ENCODE results near the gene ZNF576.
"Not testable (repeated sequence)": the region's sequence is repeated elsewhere in the genome, so short reads cannot be mapped to it uniquely, and the experiment has no call there.

ZNF576 gene

GRCh38 chr19:43595999-43596841, at the start of gene ZNF576, which contains the start of gene IRGQ:
TSS of gene ZNF576 (plus strand) at chr19:43596595. CDS start at chr19:43597109, 514 bp downstream.
TSS of gene IRGQ (minus strand) at chr19:43596134. CDS start at chr19:43595338, 796 bp downstream.
- DNase-seq (ENCODE audit: extremely low read depth in 1 of 2, low read depth in 1 of 2) = peak; percentile 99 to 100

- not testable (repeated sequence) for DNase-seq (ENCODE audit: extremely low read depth in 1 of 2, low read depth in 1 of 2)
Measured at GRCh38 chr19:43547926-43548325, 48.5 kb upstream of the ZNF576 start.

GRCh38 chr19:43548706-43549105, 47.7 kb upstream of the ZNF576 start:
- DNase-seq (ENCODE audit: extremely low read depth in 1 of 2, low read depth in 1 of 2) = no peak

GRCh38 chr19:43551399-43552197, 44.8 kb upstream of the ZNF576 start:
- DNase-seq (ENCODE audit: extremely low read depth in 1 of 2, low read depth in 1 of 2) = no peak

GRCh38 chr19:43552198-43552450, 44.3 kb upstream of the ZNF576 start:
- DNase-seq (ENCODE audit: extremely low read depth in 1 of 2, low read depth in 1 of 2) = no peak

- DNase-seq (ENCODE audit: extremely low read depth in 1 of 2, low read depth in 1 of 2) = no peak
Measured at GRCh38 chr19:43552616-43553015, 43.8 kb upstream of the ZNF576 start.

- DNase-seq (ENCODE audit: extremely low read depth in 1 of 2, low read depth in 1 of 2) = no peak
Measured at GRCh38 chr19:43553656-43554055, 42.7 kb upstream of the ZNF576 start.

GRCh38 chr19:43554317-43554895, 42.0 kb upstream of the ZNF576 start:
- DNase-seq (ENCODE audit: extremely low read depth in 1 of 2, low read depth in 1 of 2) = no peak

GRCh38 chr19:43555185-43555770, 41.1 kb upstream of the ZNF576 start:
- DNase-seq (ENCODE audit: extremely low read depth in 1 of 2, low read depth in 1 of 2) = peak in 1 of 2 donors; percentile 68

- peak in 1 of 2 donors; percentile 23 for DNase-seq (ENCODE audit: extremely low read depth in 1 of 2, low read depth in 1 of 2)
Measured at GRCh38 chr19:43560687-43561086, 35.7 kb upstream of the ZNF576 start.

- DNase-seq (ENCODE audit: extremely low read depth in 1 of 2, low read depth in 1 of 2) = no peak
Measured at GRCh38 chr19:43561139-43561970, 35.0 kb upstream of the ZNF576 start.

GRCh38 chr19:43562226-43562697, 34.1 kb upstream of the ZNF576 start:
- DNase-seq (ENCODE audit: extremely low read depth in 1 of 2, low read depth in 1 of 2) = peak in 1 of 2 donors; percentile 43

GRCh38 chr19:43562698-43563241, 33.6 kb upstream of the ZNF576 start:
- peak; percentile 53 to 68 for DNase-seq (ENCODE audit: extremely low read depth in 1 of 2, low read depth in 1 of 2)

- DNase-seq (ENCODE audit: extremely low read depth in 1 of 2, low read depth in 1 of 2) = no peak
Measured at GRCh38 chr19:43563816-43564457, 32.5 kb upstream of the ZNF576 start.

GRCh38 chr19:43564800-43565199, 31.6 kb upstream of the ZNF576 start:
- DNase-seq (ENCODE audit: extremely low read depth in 1 of 2, low read depth in 1 of 2) = no peak

GRCh38 chr19:43569657-43570056, 26.7 kb upstream of the ZNF576 start:
- no peak for DNase-seq (ENCODE audit: extremely low read depth in 1 of 2, low read depth in 1 of 2)

GRCh38 chr19:43570174-43570791, 26.1 kb upstream of the ZNF576 start:
- no peak for DNase-seq (ENCODE audit: extremely low read depth in 1 of 2, low read depth in 1 of 2)

GRCh38 chr19:43572171-43572588, 24.2 kb upstream of the ZNF576 start:
- DNase-seq (ENCODE audit: extremely low read depth in 1 of 2, low read depth in 1 of 2) = no peak
